Activated naive CD4-positive, alpha-beta T cell treated with anti-CD3 and anti-CD28 coated beads, Interleukin-2, amount 10 ng/mL, durations not matched to agents 7 days and 5 days (primary cell): ENCODE measurements around the gene DYNLT5.
"Not testable (repeated sequence)": the region's sequence is repeated elsewhere in the genome, so short reads cannot be mapped to it uniquely, and the experiment has no call there.

Experiments used
- CTCF ChIA-PET: fragments of 350-600 bp; sonication (Branson Sonifier 250); formaldehyde crosslinking; loops from one replicate; lab custom pipeline; 2021; ENCODE audit warnings: antibody characterized with exemption; lab: Charles Lee
- DNase-seq: peaks from one replicate; pipeline ENCODE4 v3.0.0-alpha.2; 2020
- H3K27ac Mint-ChIP-seq: one replicate; pipeline ENCODE4 v1.8.0; 2021; ENCODE audit warnings: mild to moderate bottlenecking, moderate library complexity, mixed read lengths
- H3K27me3 Mint-ChIP-seq: one replicate; pipeline ENCODE4 v1.8.0; 2021; ENCODE audit warnings: mild to moderate bottlenecking, mixed read lengths
- H3K36me3 Mint-ChIP-seq: one replicate; pipeline ENCODE4 v1.8.0; 2021; ENCODE audit warnings: mixed read lengths
- H3K4me1 Mint-ChIP-seq: one replicate; pipeline ENCODE4 v1.8.0; 2021; ENCODE audit warnings: mixed read lengths
- H3K4me3 Mint-ChIP-seq: one replicate; pipeline ENCODE4 v1.8.0; 2021; ENCODE audit warnings: mild to moderate bottlenecking, moderate library complexity, mixed read lengths
- H3K9me3 Mint-ChIP-seq: one replicate; pipeline ENCODE4 v1.8.0; 2021; ENCODE audit warnings: mixed read lengths

The DYNLT5 gene

GRCh38 chr1:66732407-66733166, 19.7 kb upstream of the DYNLT5 start:
- Mint-ChIP-seq H3K9me3 (no peaks in the 10 kb centered on the region), H3K4me3 (no peak overlapping the region), H3K27ac (no peak overlapping the region), H3K36me3 (no peaks in the 10 kb centered on the region), H3K4me1 (peaks cover 23% of the 10 kb centered on the region), H3K27me3 (no peaks in the 10 kb centered on the region)
- CTCF ChIA-PET, result interaction anchor here (0.7 to 1.7 kb wide), 4 partner anchors 9 to 286 kb away, joined by 3 to 7 read pairs (median 5); no protein-coding TSS in a partner anchor
- no peak for DNase-seq

- no peaks in the 10 kb centered on the region for H3K9me3 Mint-ChIP-seq
- no peak overlapping the region for H3K27ac Mint-ChIP-seq
- H3K4me3 Mint-ChIP-seq, result no peak overlapping the region
- H3K4me1 Mint-ChIP-seq, result peaks cover 23% of the 10 kb centered on the region
- CTCF ChIA-PET, result interaction anchor here (1.5 to 1.6 kb wide), 2 partner anchors 8 to 287 kb away, joined by 4 to 6 read pairs; no protein-coding TSS in a partner anchor
- no peaks in the 10 kb centered on the region for H3K36me3 Mint-ChIP-seq
- no peaks in the 10 kb centered on the region for H3K27me3 Mint-ChIP-seq
- DNase-seq, result no peak
Measured at GRCh38 chr1:66733348-66734017, 18.8 kb upstream of the DYNLT5 start.

DNA sequence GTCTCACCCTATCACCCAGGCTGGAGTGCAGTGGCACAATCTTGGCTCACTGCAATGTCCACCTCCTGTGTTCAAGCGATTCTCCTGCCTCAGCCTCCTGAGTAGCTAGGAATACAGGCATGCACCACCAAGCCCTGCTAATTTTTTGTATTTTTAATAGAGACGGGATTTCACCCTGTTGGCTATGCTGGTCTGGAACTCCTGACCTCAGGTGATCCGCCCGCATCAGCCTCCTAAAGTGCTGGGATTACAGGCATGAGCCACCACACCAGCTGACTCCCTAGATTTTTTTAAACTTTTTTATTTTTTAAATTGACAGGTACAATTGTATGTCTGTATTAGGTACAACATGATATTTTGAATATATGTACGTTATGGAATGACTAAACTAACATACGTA, 17.7 kb upstream of the DYNLT5 start:
- H3K9me3 Mint-ChIP-seq, H3K4me3 Mint-ChIP-seq, DNase-seq, CTCF ChIA-PET, H3K27ac Mint-ChIP-seq, H3K36me3 Mint-ChIP-seq, H3K27me3 Mint-ChIP-seq: not testable (repeated sequence)
- H3K4me1 Mint-ChIP-seq, result peaks cover 21% of the 10 kb centered on the region

- no peaks in the 10 kb centered on the region for H3K36me3 Mint-ChIP-seq
- H3K4me1 Mint-ChIP-seq, result peaks cover 17% of the 10 kb centered on the region
- H3K27me3 Mint-ChIP-seq, result no peaks in the 10 kb centered on the region
- no peaks in the 10 kb centered on the region for H3K9me3 Mint-ChIP-seq
- no peak overlapping the region for H3K27ac Mint-ChIP-seq
- no peak overlapping the region for H3K4me3 Mint-ChIP-seq
- no peak for DNase-seq
- CTCF ChIA-PET, result interaction anchor here (2.2 to 3.4 kb wide), 2 partner anchors 11 to 13 kb away, joined by 9 to 13 read pairs; no protein-coding TSS in a partner anchor
Measured at GRCh38 chr1:66737836-66738235, 14.4 kb upstream of the DYNLT5 start.

DNA sequence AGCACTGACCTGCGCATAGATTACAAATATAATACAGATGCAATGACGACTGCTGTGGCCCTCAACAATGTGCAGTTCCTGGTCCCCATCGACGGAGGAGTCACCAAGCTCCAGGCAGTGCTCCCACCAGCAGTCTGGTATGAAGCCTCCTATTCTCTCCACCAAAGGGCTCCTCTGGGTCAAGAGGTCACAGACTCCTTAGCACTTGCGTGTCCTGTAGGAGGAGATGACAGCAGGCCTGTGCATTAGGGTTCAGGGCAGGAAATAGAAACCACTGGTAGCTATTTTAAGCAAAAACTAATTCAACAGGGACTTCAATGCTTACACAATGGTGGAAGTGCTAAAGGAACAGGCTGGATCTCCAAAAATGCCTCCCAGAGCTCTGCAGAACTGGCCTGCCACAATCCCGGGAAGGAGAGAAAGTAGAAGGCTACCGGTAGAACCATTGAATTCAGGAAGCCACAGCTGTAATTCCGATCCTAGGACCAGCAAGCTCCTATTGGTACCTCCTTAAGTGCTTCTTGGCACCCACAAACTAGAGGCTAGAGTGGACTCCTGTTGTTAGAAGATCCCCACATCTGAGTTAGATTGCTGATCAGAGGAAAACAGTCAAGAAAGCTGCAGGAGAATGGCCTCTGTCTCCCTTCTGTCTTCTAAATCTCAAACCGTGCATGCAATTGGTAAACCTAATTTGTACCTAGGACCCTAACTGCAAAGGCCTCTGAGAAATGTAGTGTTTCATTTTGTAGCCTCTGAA, 12.7 kb upstream of the DYNLT5 start:
- Mint-ChIP-seq H3K36me3 (no peaks in the 10 kb centered on the region), H3K27me3 (no peaks in the 10 kb centered on the region), H3K9me3 (no peaks in the 10 kb centered on the region), H3K4me1 (peaks cover 13% of the 10 kb centered on the region), H3K27ac (no peak overlapping the region), H3K4me3 (no peak overlapping the region)
- CTCF ChIA-PET, result interaction anchor here (1.0 to 3.4 kb wide), 6 partner anchors 12 to 179 kb away, joined by 3 to 13 read pairs (median 3); no protein-coding TSS in a partner anchor
- DNase-seq, result no peak

DNA sequence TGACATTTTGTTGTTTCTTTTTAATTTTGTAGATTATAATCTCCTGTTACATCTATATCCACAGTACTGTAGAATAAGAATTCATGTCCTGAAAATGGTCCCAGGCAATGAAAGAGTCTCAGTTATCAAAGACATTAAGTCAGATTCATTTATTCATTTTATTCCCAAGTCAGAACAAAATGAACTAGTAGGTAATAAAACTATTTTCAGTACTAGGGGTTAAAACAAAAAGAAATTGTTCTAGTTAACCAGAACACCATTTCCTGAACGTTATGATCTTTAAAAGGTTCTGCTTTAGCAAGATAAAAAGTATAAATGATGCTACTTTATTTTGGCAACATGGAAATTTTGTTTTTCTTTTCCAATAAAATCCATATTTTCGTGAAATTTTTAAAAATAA, 6.8 kb upstream of the DYNLT5 start:
- H3K27ac Mint-ChIP-seq, result no peak overlapping the region
- no peak overlapping the region for H3K4me3 Mint-ChIP-seq
- no peaks in the 10 kb centered on the region for H3K36me3 Mint-ChIP-seq
- no peak for DNase-seq
- CTCF ChIA-PET, result no interaction called here
- peaks cover 14% of the 10 kb centered on the region for H3K27me3 Mint-ChIP-seq
- H3K9me3 Mint-ChIP-seq, result no peaks in the 10 kb centered on the region
- H3K4me1 Mint-ChIP-seq, result peaks cover 2% of the 10 kb centered on the region

DNA sequence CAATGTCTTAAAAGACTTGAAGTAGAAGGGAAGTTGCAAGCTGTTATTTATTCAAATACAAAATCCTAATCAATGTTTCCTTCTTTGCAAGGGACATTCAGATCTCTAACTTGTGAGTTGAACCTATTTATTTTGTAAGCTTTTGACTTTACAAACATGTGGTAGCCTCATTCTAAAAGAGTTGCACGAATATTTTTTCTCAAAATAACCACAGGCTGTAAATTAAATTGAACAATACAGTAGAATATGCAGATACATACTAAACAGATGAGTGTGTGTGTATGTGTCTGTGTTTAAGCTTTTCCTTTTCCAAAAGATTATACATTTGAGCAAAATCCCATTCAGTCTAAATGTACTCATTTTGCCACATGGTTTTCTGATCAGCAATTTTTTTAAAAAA, 4.8 kb upstream of the DYNLT5 start:
- DNase-seq, result no peak
- CTCF ChIA-PET, result interaction anchor here (0.6 to 1.2 kb wide), 2 partner anchors 21 to 1747 kb away, joined by 3 to 4 read pairs; no protein-coding TSS in a partner anchor
- no peaks in the 10 kb centered on the region for H3K9me3 Mint-ChIP-seq
- H3K4me1 Mint-ChIP-seq, result peaks cover 13% of the 10 kb centered on the region
- peaks cover 31% of the 10 kb centered on the region for H3K27me3 Mint-ChIP-seq
- H3K27ac Mint-ChIP-seq, result no peak overlapping the region
- no peak overlapping the region for H3K4me3 Mint-ChIP-seq
- H3K36me3 Mint-ChIP-seq, result no peaks in the 10 kb centered on the region

DNA sequence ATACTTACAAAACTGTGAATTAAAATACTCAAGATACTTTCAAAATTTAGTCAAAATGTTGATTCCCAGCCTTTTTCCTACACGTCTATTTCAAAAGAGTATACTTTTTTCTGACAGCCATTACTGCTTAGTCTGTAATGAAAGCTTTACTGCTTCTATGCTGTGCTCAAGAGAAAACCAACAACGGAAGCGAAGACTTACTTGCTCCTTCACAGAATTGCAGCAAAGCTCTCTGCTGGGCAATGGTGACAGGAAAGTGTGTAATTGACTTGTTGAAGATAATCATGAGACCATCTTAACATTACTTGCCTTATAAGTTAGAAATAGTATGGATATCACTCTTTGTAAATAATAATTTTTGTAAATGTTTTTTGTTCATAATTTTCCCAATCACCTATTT, 1.7 kb upstream of the DYNLT5 start:
- Mint-ChIP-seq H3K4me1 (peaks cover 19% of the 10 kb centered on the region), H3K27ac (no peak overlapping the region), H3K9me3 (no peaks in the 10 kb centered on the region), H3K4me3 (no peak overlapping the region), H3K27me3 (peaks cover 45% of the 10 kb centered on the region), H3K36me3 (no peaks in the 10 kb centered on the region)
- DNase-seq, result no peak
- CTCF ChIA-PET, result interaction anchor here (0.8 to 1.1 kb wide), 2 partner anchors 13 to 751 kb away, joined by 3 read pairs; no protein-coding TSS in a partner anchor

DNA sequence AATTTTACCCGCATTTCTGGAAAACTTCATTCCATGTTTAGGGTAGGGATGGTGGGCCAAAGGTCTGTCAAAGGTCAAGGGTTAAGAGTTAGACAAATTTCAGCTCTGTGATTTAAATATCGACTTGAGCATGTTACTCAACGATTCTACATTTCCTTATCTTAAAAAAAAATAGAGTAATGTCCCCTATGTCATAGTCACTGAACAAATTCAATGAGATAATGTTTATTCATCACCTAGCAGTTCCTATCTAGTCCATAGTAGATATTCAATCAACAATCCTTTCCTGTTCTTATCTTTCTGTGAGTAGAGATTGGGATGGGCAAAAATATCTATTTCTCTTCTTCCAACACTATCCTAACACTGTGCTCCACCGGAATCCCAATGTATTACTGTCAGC, 1.1 kb upstream of the DYNLT5 start:
- Mint-ChIP-seq H3K27ac (no peak overlapping the region), H3K4me1 (peaks cover 19% of the 10 kb centered on the region), H3K9me3 (no peaks in the 10 kb centered on the region), H3K27me3 (peaks cover 42% of the 10 kb centered on the region), H3K36me3 (no peaks in the 10 kb centered on the region), H3K4me3 (no peak overlapping the region)
- no peak for DNase-seq
- CTCF ChIA-PET, result interaction anchor here (0.8 to 1.2 kb wide), 2 partner anchors 13 to 26 kb away, joined by 3 to 6 read pairs; no protein-coding TSS in a partner anchor

DNA sequence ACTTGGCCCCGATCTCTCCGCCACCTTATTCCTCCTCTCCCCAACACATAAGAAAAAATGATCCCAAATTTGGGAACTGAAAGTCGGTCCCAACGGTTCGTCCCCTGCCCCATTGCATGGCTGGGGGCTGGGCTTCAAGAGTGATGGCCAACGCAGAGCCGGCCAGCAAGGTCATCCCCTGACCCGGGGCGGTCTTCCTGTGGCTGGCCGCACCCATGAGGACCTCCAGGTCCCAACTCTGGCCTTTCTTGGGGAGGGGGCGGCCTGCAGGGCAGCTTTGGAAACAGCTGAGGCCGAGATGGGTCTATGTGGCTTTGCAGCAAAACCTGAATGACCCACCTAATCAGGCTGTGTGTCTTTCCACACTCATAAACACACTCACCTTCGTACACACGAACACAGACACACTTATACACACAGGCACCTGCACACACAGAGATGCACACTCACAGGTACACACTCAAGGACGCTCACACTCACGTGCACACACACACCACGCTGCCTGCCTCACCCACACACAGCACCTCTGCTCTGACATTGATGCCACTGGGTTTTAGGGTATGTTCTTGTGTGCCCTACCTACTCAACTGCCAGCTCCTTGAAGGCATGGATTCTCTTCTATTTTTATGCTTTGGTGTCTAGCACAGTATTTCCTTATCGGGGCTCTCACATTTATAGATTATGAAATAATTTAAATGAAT, 562 bp downstream of the DYNLT5 start:
- Mint-ChIP-seq H3K4me3 (peak overlapping the region; percentile 40), H3K27ac (no peak overlapping the region), H3K36me3 (no peaks in the 10 kb centered on the region), H3K4me1 (peaks cover 19% of the 10 kb centered on the region), H3K27me3 (peaks cover 41% of the 10 kb centered on the region), H3K9me3 (no peaks in the 10 kb centered on the region)
- CTCF ChIA-PET, result interaction anchor here (0.6 to 1.3 kb wide), 2 partner anchors 12 to 802 kb away, joined by 4 to 6 read pairs; no protein-coding TSS in a partner anchor
- DNase-seq, result no peak

- no peaks in the 10 kb centered on the region for H3K36me3 Mint-ChIP-seq
- no peaks in the 10 kb centered on the region for H3K9me3 Mint-ChIP-seq
- peaks cover 3% of the 10 kb centered on the region for H3K4me1 Mint-ChIP-seq
- DNase-seq, result no peak
- no peak overlapping the region for H3K4me3 Mint-ChIP-seq
- H3K27me3 Mint-ChIP-seq, result peaks cover 15% of the 10 kb centered on the region
- no peak overlapping the region for H3K27ac Mint-ChIP-seq
- CTCF ChIA-PET, result interaction anchor here (0.9 to 1.4 kb wide), 4 partner anchors 10 to 455 kb away, joined by 3 to 4 read pairs (median 4); no protein-coding TSS in a partner anchor
Measured at GRCh38 chr1:66757722-66758240, 5.5 kb downstream of the DYNLT5 start.

DNA sequence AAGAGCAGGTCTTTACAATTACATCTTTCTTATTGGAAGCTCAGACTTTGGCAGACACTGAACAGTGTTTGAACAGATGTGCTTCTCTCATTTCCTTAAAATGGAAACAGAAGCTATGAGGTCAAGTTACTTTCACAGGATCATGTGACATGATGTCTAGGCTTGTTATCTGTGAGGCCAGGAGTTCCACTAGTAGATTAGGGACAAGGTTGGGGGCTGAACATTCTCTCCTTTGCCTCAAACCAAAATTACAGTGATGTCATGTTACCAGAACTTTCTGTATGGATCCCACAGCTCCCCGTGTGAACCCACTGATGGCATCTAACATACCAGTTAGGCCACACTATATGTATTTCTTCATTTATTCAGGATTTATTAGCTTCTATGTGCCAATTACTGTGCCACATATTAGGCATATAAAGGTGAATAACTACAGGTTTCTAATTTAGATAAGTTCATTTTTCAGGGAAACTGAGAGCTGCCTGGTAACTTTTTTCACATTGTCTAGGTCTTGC, 6.0 kb downstream of the DYNLT5 start:
- no peak overlapping the region for H3K4me3 Mint-ChIP-seq
- DNase-seq, result no peak
- H3K9me3 Mint-ChIP-seq, result no peaks in the 10 kb centered on the region
- H3K27me3 Mint-ChIP-seq, result peaks cover 10% of the 10 kb centered on the region
- H3K27ac Mint-ChIP-seq, result no peak overlapping the region
- CTCF ChIA-PET, result interaction anchor here (0.8 to 1.4 kb wide), 5 partner anchors 9 to 455 kb away, joined by 3 to 4 read pairs (median 4); no protein-coding TSS in a partner anchor
- H3K36me3 Mint-ChIP-seq, result no peaks in the 10 kb centered on the region
- no peaks in the 10 kb centered on the region for H3K4me1 Mint-ChIP-seq

- Mint-ChIP-seq H3K27me3 (peaks cover 4% of the 10 kb centered on the region), H3K36me3 (no peaks in the 10 kb centered on the region), H3K4me3 (no peak overlapping the region), H3K4me1 (no peaks in the 10 kb centered on the region), H3K27ac (no peak overlapping the region), H3K9me3 (no peaks in the 10 kb centered on the region)
- CTCF ChIA-PET, result no interaction called here
- DNase-seq, result no peak
Measured at GRCh38 chr1:66760506-66760905, 8.2 kb downstream of the DYNLT5 start.
